ENCODE measurements around the gene ILK. TPM values are rescaled to one million over a fixed set of nuclear protein-coding genes. Genes with fewer than 3 reads are reported as not detected.

The ILK gene
- total RNA-seq, 1 donor from 2014 or later = 183 TPM

GRCh38 chr11:6627762-6628241, 24.2 kb downstream of the ILK start:
- no peaks in the 10 kb centered on the region for H3K9me3 Mint-ChIP-seq (ENCODE audit: unreplicated experiment)
- no peak overlapping the region for H3K27ac Mint-ChIP-seq (ENCODE audit: unreplicated experiment)
- H3K27me3 Mint-ChIP-seq (ENCODE audit: unreplicated experiment) = peaks cover 16% of the 10 kb centered on the region
- TF ChIP-seq CTCF (IDR thresholded peaks at IDR 0.05; ENCODE audit: unreplicated experiment) = no peak
- DNase-seq (ENCODE audit: low spot score) = no peak
- H3K4me3 Mint-ChIP-seq (ENCODE audit: unreplicated experiment) = peak overlapping the region; percentile 13
- H3K36me3 Mint-ChIP-seq (ENCODE audit: low read depth, unreplicated experiment) = peaks cover 55% of the 10 kb centered on the region
- peaks cover 7% of the 10 kb centered on the region for H3K4me1 Mint-ChIP-seq (ENCODE audit: unreplicated experiment)

- peaks cover 62% of the 10 kb centered on the region for H3K36me3 Mint-ChIP-seq (ENCODE audit: low read depth, unreplicated experiment)
- no peak overlapping the region for H3K27ac Mint-ChIP-seq (ENCODE audit: unreplicated experiment)
- DNase-seq (ENCODE audit: low spot score) = no peak
- H3K4me3 Mint-ChIP-seq (ENCODE audit: unreplicated experiment) = peak overlapping the region; percentile 52
- no peak for TF ChIP-seq CTCF (IDR thresholded peaks at IDR 0.05; ENCODE audit: unreplicated experiment)
- H3K4me1 Mint-ChIP-seq (ENCODE audit: unreplicated experiment) = peaks cover 7% of the 10 kb centered on the region
- H3K27me3 Mint-ChIP-seq (ENCODE audit: unreplicated experiment) = peaks cover 16% of the 10 kb centered on the region
- H3K9me3 Mint-ChIP-seq (ENCODE audit: unreplicated experiment) = no peaks in the 10 kb centered on the region
Measured at GRCh38 chr11:6628526-6628925, 25.0 kb downstream of the ILK start.

GRCh38 chr11:6629573-6629891, 26.0 kb downstream of the ILK start:
- no peak for DNase-seq (ENCODE audit: low spot score)
- H3K27me3 Mint-ChIP-seq (ENCODE audit: unreplicated experiment) = peaks cover 16% of the 10 kb centered on the region
- no peak overlapping the region for H3K27ac Mint-ChIP-seq (ENCODE audit: unreplicated experiment)
- H3K36me3 Mint-ChIP-seq (ENCODE audit: low read depth, unreplicated experiment) = peaks cover 57% of the 10 kb centered on the region
- TF ChIP-seq CTCF (IDR thresholded peaks at IDR 0.05; ENCODE audit: unreplicated experiment) = no peak
- no peak overlapping the region for H3K4me3 Mint-ChIP-seq (ENCODE audit: unreplicated experiment)
- H3K9me3 Mint-ChIP-seq (ENCODE audit: unreplicated experiment) = no peaks in the 10 kb centered on the region
- H3K4me1 Mint-ChIP-seq (ENCODE audit: unreplicated experiment) = peaks cover 7% of the 10 kb centered on the region

- Mint-ChIP-seq H3K27me3 (ENCODE audit: unreplicated experiment) (peaks cover 16% of the 10 kb centered on the region), H3K4me3 (ENCODE audit: unreplicated experiment) (no peak overlapping the region), H3K27ac (ENCODE audit: unreplicated experiment) (no peak overlapping the region), H3K9me3 (ENCODE audit: unreplicated experiment) (no peaks in the 10 kb centered on the region), H3K36me3 (ENCODE audit: low read depth, unreplicated experiment) (peaks cover 56% of the 10 kb centered on the region), H3K4me1 (ENCODE audit: unreplicated experiment) (peaks cover 7% of the 10 kb centered on the region)
- no peak for TF ChIP-seq CTCF (IDR thresholded peaks at IDR 0.05; ENCODE audit: unreplicated experiment)
- no peak for DNase-seq (ENCODE audit: low spot score)
Measured at GRCh38 chr11:6629892-6630631, 26.5 kb downstream of the ILK start.

GRCh38 chr11:6630632-6631291, 27.2 kb downstream of the ILK start:
- DNase-seq (ENCODE audit: low spot score) = no peak
- H3K4me1 Mint-ChIP-seq (ENCODE audit: unreplicated experiment) = peaks cover 7% of the 10 kb centered on the region
- peaks cover 56% of the 10 kb centered on the region for H3K36me3 Mint-ChIP-seq (ENCODE audit: low read depth, unreplicated experiment)
- peaks cover 15% of the 10 kb centered on the region for H3K27me3 Mint-ChIP-seq (ENCODE audit: unreplicated experiment)
- no peak overlapping the region for H3K27ac Mint-ChIP-seq (ENCODE audit: unreplicated experiment)
- TF ChIP-seq CTCF (IDR thresholded peaks at IDR 0.05; ENCODE audit: unreplicated experiment) = no peak
- peak overlapping the region; percentile 47 for H3K4me3 Mint-ChIP-seq (ENCODE audit: unreplicated experiment)
- H3K9me3 Mint-ChIP-seq (ENCODE audit: unreplicated experiment) = no peaks in the 10 kb centered on the region

All from endothelial cell (in vitro differentiated cells).